Measurements from ENCODE around the gene KSR1. TPM values are rescaled to one million over a fixed set of nuclear protein-coding genes. Genes with fewer than 3 reads are reported as not detected.

KSR1 gene
- total RNA-seq, 1 experiment from 2014 or later: 41.7 TPM

DNA sequence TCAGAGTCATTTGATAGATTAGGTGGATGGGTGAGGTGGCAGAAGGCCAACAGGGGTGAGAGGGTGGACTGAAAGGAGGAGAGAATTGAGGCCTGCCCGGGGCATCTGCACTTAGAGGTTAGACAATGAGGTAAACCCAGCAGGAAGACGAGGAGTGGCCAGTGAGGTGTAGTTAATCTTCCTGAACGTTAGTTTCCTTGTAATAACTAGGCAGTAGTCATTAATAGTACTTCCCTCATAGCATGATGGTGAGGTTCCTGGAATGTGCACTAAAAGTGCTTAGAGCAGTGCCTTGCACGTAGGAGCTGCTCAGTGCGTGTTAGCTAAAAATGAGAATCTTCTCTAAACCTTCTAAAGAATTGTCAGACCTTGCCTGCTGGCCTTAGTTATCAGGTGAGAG, 13.5 kb upstream of the KSR1 start:
- H3K4me3 ChIP-seq (ENCODE audit: low read depth, low read length, poor library complexity, severe bottlenecking): no peak overlapping the region
- CTCF ChIA-PET: no interaction called here
- H3K27me3 ChIP-seq (replicated peaks; ENCODE audit: insufficient read depth, low read depth, low read length, poor library complexity): no peaks in the 10 kb centered on the region
- intact Hi-C loops (cut with micrococcal nuclease; ENCODE audit: unreplicated experiment): no loop called here
- no TSS peak for BruUV-seq (replicated peaks)
- TF ChIP-seq CTCF (conservative IDR thresholded peaks at IDR 0.05; ENCODE audit: low read depth, low read length) (no peak), EZH2 (IDR thresholded peaks at IDR 0.05; ENCODE audit: borderline replicate concordance, low read depth, low read length, poor library complexity, severe bottlenecking) (no peak)
- POLR2A ChIA-PET (ENCODE audit: low non-redundant PET): no interaction called here
- no peaks in the 10 kb centered on the region for H3K9me3 ChIP-seq (ENCODE audit: low read depth, low read length, poor library complexity, severe bottlenecking)
- no peak for DNase-seq (ENCODE audit: low spot score)
- no peak overlapping the region for H3K27ac ChIP-seq (ENCODE audit: low read depth, low read length, poor library complexity, severe bottlenecking)
- no peaks in the 10 kb centered on the region for H3K36me3 ChIP-seq (ENCODE audit: insufficient read depth, low read length, poor library complexity, severe bottlenecking)
- H3K4me1 ChIP-seq (ENCODE audit: insufficient read depth, low read length, poor library complexity, severe bottlenecking): no peaks in the 10 kb centered on the region

- Histone ChIP-seq H3K27me3 (replicated peaks; ENCODE audit: insufficient read depth, low read depth, low read length, poor library complexity) (no peaks in the 10 kb centered on the region), H3K4me3 (ENCODE audit: low read depth, low read length, poor library complexity, severe bottlenecking) (no peak overlapping the region), H3K36me3 (ENCODE audit: insufficient read depth, low read length, poor library complexity, severe bottlenecking) (no peaks in the 10 kb centered on the region), H3K27ac (ENCODE audit: low read depth, low read length, poor library complexity, severe bottlenecking) (no peak overlapping the region), H3K4me1 (ENCODE audit: insufficient read depth, low read length, poor library complexity, severe bottlenecking) (no peaks in the 10 kb centered on the region), H3K9me3 (ENCODE audit: low read depth, low read length, poor library complexity, severe bottlenecking) (no peaks in the 10 kb centered on the region)
- intact Hi-C loops (cut with micrococcal nuclease; ENCODE audit: unreplicated experiment): no loop called here
- CTCF ChIA-PET: no interaction called here
- POLR2A ChIA-PET (ENCODE audit: low non-redundant PET): no interaction called here
- no TSS peak for BruUV-seq (replicated peaks)
- no peak for TF ChIP-seq CTCF (conservative IDR thresholded peaks at IDR 0.05; ENCODE audit: low read depth, low read length)
- TF ChIP-seq EZH2 (IDR thresholded peaks at IDR 0.05; ENCODE audit: borderline replicate concordance, low read depth, low read length, poor library complexity, severe bottlenecking): no peak
- DNase-seq (ENCODE audit: low spot score): no peak
These were observed 12.8 kb upstream of the KSR1 start for GRCh38 chr17:27443491-27443890.

DNA sequence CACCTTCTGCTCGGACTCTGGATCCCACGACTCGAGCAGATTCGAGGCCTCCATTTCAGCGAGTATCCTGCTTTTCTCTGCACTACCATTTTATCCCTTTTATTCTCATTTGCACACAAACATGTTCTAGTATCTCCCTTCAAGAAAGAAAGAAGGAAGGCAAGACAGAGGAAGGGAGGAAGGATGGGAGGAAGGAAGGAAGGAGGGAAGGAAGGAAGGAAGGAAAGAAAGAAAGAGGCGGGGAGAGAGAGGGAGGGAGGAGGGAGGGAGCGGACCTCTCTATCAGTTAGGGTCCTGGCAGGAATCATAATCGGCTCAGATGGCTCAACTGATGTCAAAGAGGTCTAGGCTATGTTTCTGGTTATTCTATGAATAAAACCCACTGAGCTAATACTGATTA, 10.3 kb upstream of the KSR1 start:
- CTCF ChIA-PET: no interaction called here
- H3K27ac ChIP-seq (ENCODE audit: low read depth, low read length, poor library complexity, severe bottlenecking): no peak overlapping the region
- intact Hi-C loops (cut with micrococcal nuclease; ENCODE audit: unreplicated experiment): loop anchor here (5.0 kb wide), 1 partner anchor 51 kb away; no protein-coding TSS in a partner anchor

More for the DNA sequence above, 10.3 kb upstream of the KSR1 start:
- BruUV-seq (replicated peaks): no TSS peak
- no peak for DNase-seq (ENCODE audit: low spot score)
- no peak for TF ChIP-seq CTCF (conservative IDR thresholded peaks at IDR 0.05; ENCODE audit: low read depth, low read length)
- TF ChIP-seq EZH2 (IDR thresholded peaks at IDR 0.05; ENCODE audit: borderline replicate concordance, low read depth, low read length, poor library complexity, severe bottlenecking): no peak
- H3K9me3 ChIP-seq (ENCODE audit: low read depth, low read length, poor library complexity, severe bottlenecking): no peaks in the 10 kb centered on the region
- H3K36me3 ChIP-seq (ENCODE audit: insufficient read depth, low read length, poor library complexity, severe bottlenecking): no peaks in the 10 kb centered on the region
- H3K4me3 ChIP-seq (ENCODE audit: low read depth, low read length, poor library complexity, severe bottlenecking): no peak overlapping the region
- no peaks in the 10 kb centered on the region for H3K4me1 ChIP-seq (ENCODE audit: insufficient read depth, low read length, poor library complexity, severe bottlenecking)
- no peaks in the 10 kb centered on the region for H3K27me3 ChIP-seq (replicated peaks; ENCODE audit: insufficient read depth, low read depth, low read length, poor library complexity)
- POLR2A ChIA-PET (ENCODE audit: low non-redundant PET): no interaction called here
